ENCODE results near the gene EPB41L1.

EPB41L1 gene

GRCh38 chr20:36249450-36249849 lies 94.9 kb downstream of the EPB41L1 start:
- POLR2A ChIA-PET = no interaction called here
- CTCF ChIA-PET = interaction anchor here (1.1 to 1.3 kb wide), 3 partner anchors 21 to 93 kb away, joined by 3 to 4 read pairs (median 3); no protein-coding TSS in a partner anchor
- no peak for DNase-seq (ENCODE audit: extremely low spot score)
- TF ChIP-seq, protein P1, sequence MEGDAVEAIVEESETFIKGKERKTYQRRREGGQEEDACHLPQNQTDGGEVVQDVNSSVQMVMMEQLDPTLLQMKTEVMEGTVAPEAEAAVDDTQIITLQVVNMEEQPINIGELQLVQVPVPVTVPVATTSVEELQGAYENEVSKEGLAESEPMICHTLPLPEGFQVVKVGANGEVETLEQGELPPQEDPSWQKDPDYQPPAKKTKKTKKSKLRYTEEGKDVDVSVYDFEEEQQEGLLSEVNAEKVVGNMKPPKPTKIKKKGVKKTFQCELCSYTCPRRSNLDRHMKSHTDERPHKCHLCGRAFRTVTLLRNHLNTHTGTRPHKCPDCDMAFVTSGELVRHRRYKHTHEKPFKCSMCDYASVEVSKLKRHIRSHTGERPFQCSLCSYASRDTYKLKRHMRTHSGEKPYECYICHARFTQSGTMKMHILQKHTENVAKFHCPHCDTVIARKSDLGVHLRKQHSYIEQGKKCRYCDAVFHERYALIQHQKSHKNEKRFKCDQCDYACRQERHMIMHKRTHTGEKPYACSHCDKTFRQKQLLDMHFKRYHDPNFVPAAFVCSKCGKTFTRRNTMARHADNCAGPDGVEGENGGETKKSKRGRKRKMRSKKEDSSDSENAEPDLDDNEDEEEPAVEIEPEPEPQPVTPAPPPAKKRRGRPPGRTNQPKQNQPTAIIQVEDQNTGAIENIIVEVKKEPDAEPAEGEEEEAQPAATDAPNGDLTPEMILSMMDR (IDR thresholded peaks at IDR 0.05; ENCODE audit: control extremely low read depth, extremely low read depth, low read depth, missing control alignments) = no peak

DNA sequence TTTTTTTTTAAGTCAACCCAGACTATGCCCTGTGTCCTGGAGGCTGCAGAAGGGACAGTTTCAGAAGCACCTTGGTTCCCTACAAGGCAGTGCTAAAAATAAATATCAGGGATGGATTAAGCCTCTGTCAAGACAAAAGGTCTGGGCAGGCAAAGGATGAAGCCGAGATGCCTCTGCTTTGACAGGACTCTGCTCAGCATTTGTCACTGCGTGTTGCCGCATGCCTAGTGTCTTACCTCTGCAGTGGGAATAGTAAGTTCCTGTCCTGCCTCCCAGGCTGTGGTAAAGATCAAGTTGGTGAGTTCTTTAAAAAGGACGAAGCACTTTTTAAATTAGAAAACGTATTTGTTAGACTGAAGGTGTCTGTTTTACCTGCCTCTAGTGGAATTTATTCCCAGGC lies 96.9 kb downstream of the EPB41L1 start:
- POLR2A ChIA-PET = interaction anchor here (0.6 kb wide), 1 partner anchor 1925 kb away, joined by 4 read pairs; no protein-coding TSS in a partner anchor
- CTCF ChIA-PET = interaction anchor here (0.9 kb wide), 1 partner anchor 12 kb away, joined by 3 read pairs; no protein-coding TSS in a partner anchor
- TF ChIP-seq, protein P1 (IDR thresholded peaks at IDR 0.05; ENCODE audit: control extremely low read depth, extremely low read depth, low read depth, missing control alignments) = no peak
- DNase-seq (ENCODE audit: extremely low spot score) = no peak

DNA sequence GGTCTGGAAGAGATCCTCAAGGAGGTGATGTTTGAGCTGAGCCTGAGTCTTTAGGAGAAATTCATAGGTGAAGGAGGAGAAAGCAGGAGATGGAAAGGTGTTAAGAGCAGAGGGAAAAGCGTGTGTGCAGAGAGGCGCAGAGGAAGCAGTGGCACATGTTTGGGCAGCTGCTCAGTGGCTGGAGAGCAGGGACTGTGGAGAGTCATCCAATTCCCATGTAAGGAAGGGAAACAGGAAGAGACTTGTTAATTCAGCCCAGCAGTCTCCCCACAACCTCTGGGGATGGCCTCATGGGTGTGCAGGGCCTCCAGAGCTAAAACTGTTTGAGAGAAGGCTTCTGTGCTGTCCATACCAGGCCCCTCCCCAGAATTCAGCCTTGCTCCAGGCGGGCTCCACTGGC lies 98.0 kb downstream of the EPB41L1 start:
- POLR2A ChIA-PET = no interaction called here
- CTCF ChIA-PET = interaction anchor here (0.9 to 3.3 kb wide), 3 partner anchors 9 to 50 kb away, joined by 3 to 11 read pairs (median 4); no protein-coding TSS in a partner anchor
- TF ChIP-seq, protein P1 (IDR thresholded peaks at IDR 0.05; ENCODE audit: control extremely low read depth, extremely low read depth, low read depth, missing control alignments) = no peak
- DNase-seq (ENCODE audit: extremely low spot score) = no peak

DNA sequence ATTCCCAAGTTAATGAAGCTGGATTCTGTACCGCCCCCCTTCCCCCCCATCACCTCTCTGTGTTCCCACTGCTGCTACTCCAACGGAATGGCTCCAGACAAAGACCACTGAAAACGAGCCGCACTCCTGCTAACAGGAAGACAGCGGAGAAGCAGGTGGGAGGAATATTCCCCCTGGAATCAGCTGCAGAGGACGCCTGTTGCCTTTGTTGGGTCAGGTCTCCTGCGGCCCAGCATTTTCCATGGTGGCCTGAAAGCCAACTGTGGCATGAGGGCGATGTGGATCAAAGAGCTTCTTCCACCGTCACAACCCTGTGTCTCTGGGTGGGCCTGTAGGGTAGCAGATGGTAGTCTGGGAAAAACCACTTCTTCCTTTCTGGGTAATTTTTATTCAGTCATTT lies 98.5 kb downstream of the EPB41L1 start:
- ChIA-PET CTCF (interaction anchor here (0.6 to 3.3 kb wide), 3 partner anchors 16 to 54 kb away, joined by 3 to 11 read pairs (median 3); no protein-coding TSS in a partner anchor), POLR2A (no interaction called here)
- no peak for DNase-seq (ENCODE audit: extremely low spot score)
- TF ChIP-seq, protein P1 (IDR thresholded peaks at IDR 0.05; ENCODE audit: control extremely low read depth, extremely low read depth, low read depth, missing control alignments) = no peak

DNA sequence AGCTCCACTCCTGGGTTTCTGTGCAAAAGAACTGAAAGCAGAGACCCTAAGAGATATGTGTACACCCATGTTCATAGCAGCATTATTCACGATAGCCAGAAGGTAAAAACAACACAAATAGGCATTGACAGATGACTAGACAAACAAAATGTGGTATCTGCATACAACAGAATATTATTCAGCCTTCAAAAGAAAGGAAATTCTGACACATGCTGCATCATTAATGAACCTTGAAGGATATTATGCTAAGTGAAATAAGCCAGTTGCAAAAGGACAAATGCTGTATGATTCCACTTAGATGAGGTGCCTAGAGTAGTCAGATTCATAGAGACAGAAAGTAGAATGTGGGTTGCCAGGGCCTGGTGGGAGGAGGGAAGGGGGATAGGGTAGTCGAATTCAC lies 99.5 kb downstream of the EPB41L1 start:
- ChIA-PET CTCF (interaction anchor here (1.0 to 3.3 kb wide), 2 partner anchors 19 to 52 kb away, joined by 3 to 11 read pairs; no protein-coding TSS in a partner anchor), POLR2A (no interaction called here)
- TF ChIP-seq, protein P1 (IDR thresholded peaks at IDR 0.05; ENCODE audit: control extremely low read depth, extremely low read depth, low read depth, missing control alignments) = no peak
- DNase-seq (ENCODE audit: extremely low spot score) = no peak

DNA sequence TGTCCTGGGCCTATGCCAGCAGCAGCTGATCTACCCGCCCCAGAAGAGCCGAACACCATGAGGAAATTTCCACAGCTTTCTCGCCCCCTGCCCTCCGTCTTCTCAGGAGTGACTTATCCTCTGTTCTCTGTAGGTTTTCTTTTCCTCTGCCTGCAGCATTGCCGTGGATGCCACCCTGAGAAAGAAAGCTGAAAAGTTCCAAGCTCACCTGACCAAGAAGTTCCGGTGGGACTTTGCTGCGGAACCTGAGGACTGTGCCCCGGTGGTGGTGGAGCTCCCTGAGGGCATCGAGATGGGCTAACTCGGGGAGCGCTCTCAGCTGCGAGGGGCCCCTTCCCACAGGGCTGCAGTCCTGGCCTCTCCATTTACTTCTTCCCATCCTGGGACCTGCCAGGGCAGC lies 100.9 kb downstream of the EPB41L1 start:
- no peak for DNase-seq (ENCODE audit: extremely low spot score)
- POLR2A ChIA-PET = no interaction called here
- CTCF ChIA-PET = interaction anchor here (1.1 to 3.3 kb wide), 4 partner anchors 11 to 184 kb away, joined by 3 to 11 read pairs (median 4); no protein-coding TSS in a partner anchor
- TF ChIP-seq, protein P1 (IDR thresholded peaks at IDR 0.05; ENCODE audit: control extremely low read depth, extremely low read depth, low read depth, missing control alignments) = no peak

Data from GM10248 (cell line).